Esophagus squamous epithelium (tissue), 5 donors: ENCODE measurements around the gene ENTR1. TPM values are rescaled to one million over a fixed set of nuclear protein-coding genes. Genes with fewer than 3 reads are reported as not detected.

Experiments
- DNase-seq: peaks from one replicate; lab custom pipeline; 2025; lab: John Stamatoyannopoulos, UW
- H3K27ac ChIP-seq, 4 donors: fragments of 200-600 bp; sonication (generic); one replicate each; pipeline ENCODE4 v1.5.1; 2016 to 2019; ENCODE audit warnings: mild to moderate bottlenecking in 1 of 4
- H3K27me3 ChIP-seq, 4 donors: fragments of 200-600 bp; sonication (generic); 1 replicate in 3 of 4; 2 replicates in 1 of 4; pipeline versions ENCODE4 v1.5.1 to v1.6.0; 2017 to 2021; ENCODE audit warnings: antibody characterized with exemption in 1 of 4
- H3K36me3 ChIP-seq, 3 donors: fragments of 200-600 bp; sonication (generic); one replicate each; pipeline ENCODE4 v1.5.1; 2016 to 2019
- H3K4me1 ChIP-seq, 3 donors: fragments of 200-600 bp; sonication (generic); one replicate each; pipeline ENCODE4 v1.5.1; 2017 to 2019
- H3K4me3 ChIP-seq, 4 donors: fragments of 200-600 bp; sonication (generic); 1 replicate in 3 of 4; 2 replicates in 1 of 4; pipeline ENCODE4 v1.5.1; 2016 to 2019; ENCODE audit warnings: mild to moderate bottlenecking in 2 of 4, moderate library complexity in 1 of 4
- H3K9me3 ChIP-seq, 3 donors: fragments of 200-600 bp; sonication (generic); one replicate each; pipeline ENCODE4 v1.5.1; 2016 to 2019
- CTCF ChIP-seq, 6 experiments: fragments of 450-650 bp in 4 of 6; fragments of 200-600 bp in 2 of 6; sonication (generic) in 2 of 6; IDR thresholded peaks; one replicate each; pipeline ENCODE4 v1.5.1; 2016 to 2019; ENCODE audit warnings: antibody characterized with exemption in 6 of 6, mild to moderate bottlenecking in 4 of 6, moderate library complexity in 4 of 6
- POLR2A ChIP-seq, 4 donors: fragments of 450-650 bp; IDR thresholded peaks; one replicate each; pipeline ENCODE4 v1.6.1; 2017; ENCODE audit warnings: antibody characterized with exemption in 4 of 4, mild to moderate bottlenecking in 4 of 4, moderate library complexity in 3 of 4
- WGBS, 2 donors: methylation state at CpG; one replicate each; pipeline ENCODE4 v1.1.5; 2018; 5-methylcytosine and 5-hydroxymethylcytosine counted together
- intact Hi-C: fragments of 100-400 bp; cut with DNase I; formaldehyde crosslinking; loops from one replicate; pipeline ENCODE4 v1.15.0; 2022
- total RNA-seq, 4 donors: library from RNA; depleted of rRNA; stranded (reverse); fragments of >200 nt; gene quantifications; one replicate each; pipeline ENCODE4 v1.1.0, GENCODE V29; 2016
- donor health status: DM: yes; HTN: yes; CAD: no.

ENTR1 gene
- total RNA-seq, 4 donors from 2014 or later: 24.3 to 31.9 (median 28.2) TPM

GRCh38 chr9:136393531-136393930, 16.9 kb downstream of the ENTR1 start:
- H3K9me3 ChIP-seq: no peaks in the 10 kb centered on the region
- 79% methylated on average over 11 of the region's 17 CpGs; no CpG with 5 or more reads in 1 of the 2 donors for WGBS, 2 donors
- no peak for TF ChIP-seq CTCF (IDR thresholded peaks at IDR 0.05)
- TF ChIP-seq POLR2A (IDR thresholded peaks at IDR 0.05): no peak
- peaks cover 0 to 3% (median 1%) of the 10 kb centered on the region in 3 donors for H3K4me1 ChIP-seq
- H3K27ac ChIP-seq: no peak overlapping the region
- H3K27me3 ChIP-seq: no peaks in the 10 kb centered on the region
- no peak for DNase-seq
- peaks cover 23 to 96% (median 46%) of the 10 kb centered on the region in 3 donors for H3K36me3 ChIP-seq
- intact Hi-C loops: no loop called here
- no peak overlapping the region for H3K4me3 ChIP-seq

- no peaks in the 10 kb centered on the region for H3K4me1 ChIP-seq
- TF ChIP-seq POLR2A (IDR thresholded peaks at IDR 0.05) (no peak), CTCF (IDR thresholded peaks at IDR 0.05) (no peak)
- H3K4me3 ChIP-seq: no peak overlapping the region
- H3K27me3 ChIP-seq: no peaks in the 10 kb centered on the region
- H3K9me3 ChIP-seq: no peaks in the 10 kb centered on the region
- no peak overlapping the region for H3K27ac ChIP-seq
- 76 to 92% methylated on average over 4 to 5 of the region's 21 CpGs for WGBS, 2 donors
- peaks cover 23 to 99% (median 51%) of the 10 kb centered on the region in 3 donors for H3K36me3 ChIP-seq
- no peak for DNase-seq
- intact Hi-C loops: no loop called here
Observed at GRCh38 chr9:136392538-136393449, 17.6 kb downstream of the ENTR1 start.

GRCh38 chr9:136391737-136392537, 18.5 kb downstream of the ENTR1 start:
- intact Hi-C loops: no loop called here
- H3K4me3 ChIP-seq: no peak overlapping the region
- no peaks in the 10 kb centered on the region for H3K4me1 ChIP-seq
- H3K9me3 ChIP-seq: no peaks in the 10 kb centered on the region
- DNase-seq: no peak
- no peaks in the 10 kb centered on the region for H3K27me3 ChIP-seq
- no peak overlapping the region for H3K27ac ChIP-seq
- peaks cover 29 to 99% (median 55%) of the 10 kb centered on the region in 3 donors for H3K36me3 ChIP-seq
- 90 to 92% methylated on average over 20 to 21 of the region's 28 CpGs for WGBS, 2 donors
- TF ChIP-seq POLR2A (IDR thresholded peaks at IDR 0.05): no peak

- H3K4me1 ChIP-seq: no peaks in the 10 kb centered on the region
- intact Hi-C loops: no loop called here
- no peaks in the 10 kb centered on the region for H3K9me3 ChIP-seq
- peaks cover 20 to 99% (median 37%) of the 10 kb centered on the region in 3 donors for H3K36me3 ChIP-seq
- H3K4me3 ChIP-seq: no peak overlapping the region
- H3K27ac ChIP-seq: no peak overlapping the region
- no peak for TF ChIP-seq POLR2A (IDR thresholded peaks at IDR 0.05)
- WGBS, 2 donors: 88 to 100% methylated on average over 1 to 6 of the region's 14 CpGs
- DNase-seq: no peak
- H3K27me3 ChIP-seq: no peaks in the 10 kb centered on the region
Observed at GRCh38 chr9:136389396-136389795, 21.0 kb downstream of the ENTR1 start.

DNA sequence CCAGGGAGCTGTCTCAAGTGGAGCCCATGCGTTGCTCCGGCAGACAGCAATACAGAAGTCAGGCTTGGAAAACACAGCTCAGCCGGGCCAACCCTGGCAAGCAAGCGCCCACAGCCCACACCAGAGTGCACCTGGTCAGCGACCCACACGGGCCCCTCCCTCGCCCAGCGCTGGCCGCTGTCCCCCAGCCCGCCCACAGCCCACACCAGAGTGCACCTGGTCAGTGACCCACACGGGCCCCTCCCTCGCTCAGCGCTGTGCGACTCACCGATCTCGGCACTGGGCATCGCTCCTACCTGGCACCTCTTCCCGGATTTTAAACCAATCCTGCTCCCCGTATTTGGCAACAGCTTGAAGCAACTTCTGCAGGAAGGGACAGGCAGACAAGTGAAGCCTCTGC, 23.2 kb downstream of the ENTR1 start:
- WGBS, 2 donors: 88 to 90% methylated on average over 5 to 11 of the region's 19 CpGs
- no peak overlapping the region for H3K27ac ChIP-seq
- H3K4me1 ChIP-seq: no peaks in the 10 kb centered on the region
- H3K36me3 ChIP-seq: peaks cover 8 to 99% (median 38%) of the 10 kb centered on the region in 3 donors
- TF ChIP-seq POLR2A (IDR thresholded peaks at IDR 0.05) (no peak), CTCF (IDR thresholded peaks at IDR 0.05) (no peak)
- DNase-seq: no peak
- H3K4me3 ChIP-seq: no peak overlapping the region
- intact Hi-C loops: no loop called here
- no peaks in the 10 kb centered on the region for H3K9me3 ChIP-seq
- H3K27me3 ChIP-seq: no peaks in the 10 kb centered on the region
